ENCODE measurements around the gene SRRM3. TPM values are rescaled to one million over a fixed set of nuclear protein-coding genes. Genes with fewer than 3 reads are reported as not detected.
A peak's percentile ranks its signal among the peaks of the same experiment; 100 is the strongest.
"Not testable (repeated sequence)": the region's sequence is repeated elsewhere in the genome, so short reads cannot be mapped to it uniquely, and the experiment has no call there.

Gene SRRM3
- polyA plus RNA-seq, 1 of the 3 experiments (the other 2 are of a cell fraction), result 2.7 TPM

GRCh38 chr7:76286842-76287403 is 85.2 kb downstream of the SRRM3 start (continued):
- no peak for TF ChIP-seq RFX5 (IDR thresholded peaks at IDR 0.05; ENCODE audit: low read length)
- TF ChIP-seq IRF3 (IDR thresholded peaks at IDR 0.05; ENCODE audit: low read depth, low read length), result no peak
- TF ChIP-seq SMC3 (IDR thresholded peaks at IDR 0.05; ENCODE audit: low read depth, low read length), result no peak
- no peak for TF ChIP-seq GATA2 (CRISPR knock-in tag; IDR thresholded peaks at IDR 0.05)
- TF ChIP-seq TEAD4 (IDR thresholded peaks at IDR 0.05; ENCODE audit: borderline replicate concordance, insufficient read depth), result no peak
- TF ChIP-seq RCOR1 (IDR thresholded peaks at IDR 0.05; ENCODE audit: low read length), result no peak
- TF ChIP-seq CTCF (IDR thresholded peaks at IDR 0.05), result no peak
- TF ChIP-seq NRF1 (IDR thresholded peaks at IDR 0.05; ENCODE audit: low read depth, low read length), result no peak

GRCh38 chr7:76290847-76291350 is 89.2 kb downstream of the SRRM3 start:
- H3K9ac ChIP-seq, result peak overlapping the region; percentile 69
- not testable (repeated sequence) for H3K27me3 ChIP-seq (ENCODE audit: insufficient read depth); H4K20me1 ChIP-seq (ENCODE audit: insufficient read depth); H3K36me3 ChIP-seq (replicated peaks in 1 of 2; ENCODE audit: control insufficient read depth in 1 of 2, insufficient read depth in 2 of 2, low read length in 1 of 2); H3K79me2 ChIP-seq (ENCODE audit: insufficient read depth); H3K9me3 ChIP-seq; H3K9me2 ChIP-seq; DNase-seq
- peaks cover 44% of the 10 kb centered on the region for H3F3A ChIP-seq (replicated peaks; ENCODE audit: insufficient read depth)
- peaks cover 26 to 36% of the 10 kb centered on the region in 2 experiments; a peak in 3 of 4 replicates for H3K4me1 ChIP-seq (ENCODE audit: control insufficient read depth in 1 of 2, insufficient read depth in 2 of 2, low read depth in 1 of 2, low read length in 1 of 2)
- peak overlapping the region; percentile 69; the same call in 1 of the 2 replicates for H2AFZ ChIP-seq (ENCODE audit: low read depth)
- POLR2A ChIA-PET, result interaction anchor here (1.6 to 2.2 kb wide), 2 partner anchors 23 to 27 kb away, joined by 5 to 6 read pairs; no protein-coding TSS in a partner anchor
- 94% methylated on average over 6 of the region's 6 CpGs for WGBS (ENCODE audit: low lambda C conversion rate)
- peak overlapping the region; percentile 71 for H3K4me2 ChIP-seq
- H3K27ac ChIP-seq (ENCODE audit: low read depth in 2 of 2, low read length in 1 of 2), result peak overlapping the region; percentile 40 to 91
- CTCF ChIA-PET, result interaction anchor here (0.7 to 31.3 kb wide), 26 partner anchors 9 to 435 kb away, joined by 3 to 774 read pairs (median 5); partner anchors contain the start of genes HSPB1, SRRM3 and YWHAG
- 0 out of 4 replicates have a peak overlapping the region, but pooled peaks of 1 of the 2 experiments have one; percentile 0 for H3K4me3 ChIP-seq (ENCODE audit: low read depth in 2 of 2, low read length in 1 of 2)
